ENCODE data around the gene SREBF1.

DNA sequence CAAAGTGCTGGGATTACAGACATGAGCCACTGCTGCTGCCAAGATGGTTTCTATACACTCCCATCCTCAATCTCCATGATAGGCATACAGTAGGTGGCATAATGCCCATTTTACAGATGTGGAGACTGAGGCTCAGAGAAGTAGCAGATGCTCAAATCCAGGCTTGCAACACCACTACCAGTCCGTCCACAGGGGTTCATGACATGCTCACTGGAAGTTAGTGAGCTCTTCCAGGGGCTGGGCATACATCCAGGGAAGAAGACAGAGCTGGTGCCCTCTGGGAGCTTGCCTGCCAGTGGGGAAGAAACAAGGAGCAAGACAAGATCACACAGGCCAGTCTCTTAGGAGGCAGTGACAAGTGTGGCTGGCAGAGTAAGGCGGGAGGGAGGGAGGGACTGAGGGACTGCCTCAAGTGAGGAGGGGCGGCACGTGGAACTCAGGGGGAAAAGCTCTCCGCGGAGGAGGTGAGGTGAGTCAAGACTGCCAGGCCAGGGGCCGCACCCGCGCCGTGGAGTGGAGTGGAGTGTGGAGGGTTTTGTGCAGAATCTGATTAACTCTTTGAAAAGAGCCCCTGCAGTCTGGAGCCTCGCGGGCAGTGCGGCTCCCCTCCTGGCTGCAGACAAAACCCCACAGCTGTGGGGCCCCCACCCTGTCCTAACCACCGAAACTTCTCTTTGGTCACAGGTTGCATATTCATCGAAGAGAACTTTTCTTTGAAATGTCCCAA is 27.9 kb downstream of the SREBF1 start:
- TF ChIP-seq, protein P1, sequence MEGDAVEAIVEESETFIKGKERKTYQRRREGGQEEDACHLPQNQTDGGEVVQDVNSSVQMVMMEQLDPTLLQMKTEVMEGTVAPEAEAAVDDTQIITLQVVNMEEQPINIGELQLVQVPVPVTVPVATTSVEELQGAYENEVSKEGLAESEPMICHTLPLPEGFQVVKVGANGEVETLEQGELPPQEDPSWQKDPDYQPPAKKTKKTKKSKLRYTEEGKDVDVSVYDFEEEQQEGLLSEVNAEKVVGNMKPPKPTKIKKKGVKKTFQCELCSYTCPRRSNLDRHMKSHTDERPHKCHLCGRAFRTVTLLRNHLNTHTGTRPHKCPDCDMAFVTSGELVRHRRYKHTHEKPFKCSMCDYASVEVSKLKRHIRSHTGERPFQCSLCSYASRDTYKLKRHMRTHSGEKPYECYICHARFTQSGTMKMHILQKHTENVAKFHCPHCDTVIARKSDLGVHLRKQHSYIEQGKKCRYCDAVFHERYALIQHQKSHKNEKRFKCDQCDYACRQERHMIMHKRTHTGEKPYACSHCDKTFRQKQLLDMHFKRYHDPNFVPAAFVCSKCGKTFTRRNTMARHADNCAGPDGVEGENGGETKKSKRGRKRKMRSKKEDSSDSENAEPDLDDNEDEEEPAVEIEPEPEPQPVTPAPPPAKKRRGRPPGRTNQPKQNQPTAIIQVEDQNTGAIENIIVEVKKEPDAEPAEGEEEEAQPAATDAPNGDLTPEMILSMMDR (IDR thresholded peaks at IDR 0.05): no peak
- 0 out of 2 replicates have a peak, but pooled peaks have one; percentile 2 for TF ChIP-seq POLR2AphosphoS5 (IDR thresholded peaks at IDR 0.05; ENCODE audit: low read depth, low read length)
